ENCODE measurements around the gene FPGS. TPM values are rescaled to one million over a fixed set of nuclear protein-coding genes. Genes with fewer than 3 reads are reported as not detected.

The FPGS gene
- total RNA-seq, 2 donors from 2014 or later = 31.4 to 47.0 TPM

DNA sequence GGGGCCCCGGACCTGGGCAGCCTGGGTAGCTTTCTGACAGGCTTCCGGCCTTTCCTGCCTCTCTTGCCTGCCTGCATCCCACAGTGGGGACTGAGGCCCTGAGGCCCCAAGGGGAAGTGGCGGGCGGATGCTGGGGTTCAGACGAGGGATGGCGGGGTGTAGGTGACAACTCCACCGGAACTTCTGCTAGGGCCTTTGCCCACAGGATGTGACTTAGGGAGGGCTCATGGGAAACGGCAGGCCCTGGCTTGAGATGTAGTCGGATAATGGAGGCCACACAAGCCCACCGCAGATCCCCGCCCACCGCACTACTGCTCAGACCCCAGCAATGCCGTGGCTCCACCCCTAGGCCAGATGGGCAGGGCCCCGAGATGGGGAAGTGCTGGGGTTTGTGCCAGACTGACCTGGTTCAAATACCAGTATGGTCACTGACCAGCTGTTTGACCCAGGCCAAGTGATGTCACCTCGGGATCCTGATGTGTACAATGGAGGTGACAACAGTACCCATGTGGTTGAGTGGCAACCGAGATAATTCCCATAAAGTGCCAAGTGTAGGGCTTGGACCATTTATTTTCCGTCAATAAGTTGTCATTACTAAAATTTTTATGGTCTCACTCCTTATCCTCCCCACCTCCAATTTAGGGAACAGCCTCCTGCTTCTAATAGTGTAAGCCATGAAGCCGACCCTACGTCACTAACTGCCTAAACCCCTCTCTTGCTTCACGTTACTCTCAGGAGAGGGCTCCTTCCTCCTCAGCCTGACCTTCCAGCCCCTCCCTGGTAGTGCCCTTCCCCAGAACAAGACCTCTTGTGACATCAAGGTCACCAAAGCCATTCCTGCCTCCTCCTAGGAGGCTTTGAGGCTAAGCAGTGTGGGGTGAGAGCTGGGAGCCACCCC, 19.3 kb upstream of the FPGS start:
- DNase-seq (peak; percentile 65 to 74), ATAC-seq (no peak)
- intact Hi-C loops (cut with DNase I, micrococcal nuclease) = loop anchor here in 1 of 2 donors (5.0 to 10.0 kb wide), 2 partner anchors 46 to 131 kb away; partner anchors contain the start of genes ST6GALNAC4 and TOR2A

GRCh38 chr9:127785023-127785932, 17.4 kb upstream of the FPGS start:
- ATAC-seq (peak; percentile 75), DNase-seq (peak; percentile 78 to 89)
- intact Hi-C loops (cut with DNase I, micrococcal nuclease) = loop anchor here in 1 of 2 donors (10.0 kb wide), 1 partner anchor 130 kb away; the partner anchor contains the start of gene ST6GALNAC4

- intact Hi-C loops (cut with DNase I, micrococcal nuclease) = loop anchor here in 1 of 2 donors (10.0 kb wide), 1 partner anchor 129 kb away; the partner anchor contains the start of gene ST6GALNAC4
- DNase-seq (peak; percentile 90 to 93), ATAC-seq (peak; percentile 78)
Measured at GRCh38 chr9:127785933-127786772, 16.5 kb upstream of the FPGS start, which contains the start of gene CDK9. Gene CDK9, plus strand, starts transcription at chr9:127786034. Its CDS starts 115 bp downstream, at chr9:127786149.

GRCh38 chr9:127786773-127787104, 15.9 kb upstream of the FPGS start:
- DNase-seq = no peak
- intact Hi-C loops (cut with DNase I, micrococcal nuclease) = loop anchor here in 1 of 2 donors (10.0 kb wide), 1 partner anchor 128 kb away; the partner anchor contains the start of gene ST6GALNAC4
- ATAC-seq = no peak

DNA sequence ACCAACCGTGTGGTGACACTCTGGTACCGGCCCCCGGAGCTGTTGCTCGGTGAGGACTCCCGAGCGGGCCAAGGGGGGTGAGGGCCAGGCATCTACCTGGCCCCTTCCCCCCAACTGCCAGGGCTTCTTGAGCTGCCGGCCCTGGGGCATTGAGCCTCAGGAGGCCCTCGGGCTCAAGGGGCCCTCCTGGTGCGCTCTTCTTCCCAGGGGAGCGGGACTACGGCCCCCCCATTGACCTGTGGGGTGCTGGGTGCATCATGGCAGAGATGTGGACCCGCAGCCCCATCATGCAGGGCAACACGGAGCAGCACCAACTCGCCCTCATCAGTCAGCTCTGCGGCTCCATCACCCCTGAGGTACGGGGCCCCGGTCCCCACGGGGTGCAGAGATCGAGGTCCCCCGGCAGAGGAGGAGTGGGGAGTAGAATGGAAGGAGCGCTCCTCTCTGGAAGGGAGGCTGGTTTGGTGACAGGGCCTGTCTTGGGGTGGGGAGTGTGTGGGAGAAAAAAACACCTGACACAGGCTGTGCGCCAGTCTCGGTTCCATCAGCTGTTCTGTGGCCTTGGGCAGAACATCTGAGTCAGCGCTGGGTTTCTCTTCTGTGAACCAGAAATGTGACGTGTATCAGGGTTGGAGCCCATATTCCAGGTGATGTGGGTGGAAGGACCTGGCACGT, 14.2 kb upstream of the FPGS start:
- intact Hi-C loops (cut with DNase I, micrococcal nuclease) = loop anchor here in 1 of 2 donors (10.0 kb wide), 1 partner anchor 126 kb away; the partner anchor contains the start of gene ST6GALNAC4
- no peak for ATAC-seq
- DNase-seq = no peak

GRCh38 chr9:127789179-127789578, 13.5 kb upstream of the FPGS start:
- ATAC-seq (no peak), DNase-seq (no peak)
- intact Hi-C loops (cut with DNase I, micrococcal nuclease) = loop anchor here in 1 of 2 donors (10.0 kb wide), 1 partner anchor 126 kb away; the partner anchor contains the start of gene ST6GALNAC4

DNA sequence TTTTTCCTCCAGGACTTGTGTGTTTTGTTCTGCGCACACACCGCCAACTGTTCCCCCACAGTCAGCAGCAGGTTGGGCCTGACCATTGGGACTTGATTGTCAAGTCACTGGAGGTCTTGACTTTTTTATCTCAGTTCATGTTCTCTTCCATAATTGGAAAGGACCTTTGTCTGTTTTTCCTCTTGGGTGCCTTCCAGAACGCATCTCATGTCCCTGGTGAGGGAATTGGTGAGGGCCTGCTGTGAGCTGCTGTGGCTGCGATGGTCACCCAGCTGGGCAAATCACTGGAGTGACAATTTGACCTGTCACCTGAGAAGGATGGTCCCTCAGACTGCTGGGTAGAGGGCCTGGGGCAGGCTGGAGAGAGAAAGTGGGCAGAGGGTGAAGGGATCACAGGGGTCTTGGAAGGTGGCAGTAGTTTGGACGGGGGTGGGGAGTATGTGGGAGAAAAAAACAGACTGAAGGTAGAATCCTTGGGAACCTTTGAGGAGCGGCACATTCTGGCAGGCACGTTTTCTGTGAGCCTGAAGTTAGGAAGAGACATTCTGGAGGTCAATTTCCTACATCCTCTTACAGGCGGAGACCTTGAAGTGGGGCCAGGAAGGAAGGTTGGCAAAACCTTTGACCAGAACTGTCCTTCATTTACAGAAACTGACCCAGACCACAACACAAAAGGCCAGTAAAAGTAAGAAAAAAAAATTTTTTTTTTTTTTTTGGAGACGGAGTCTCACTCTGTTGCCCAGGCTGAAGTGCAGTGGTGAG, 12.4 kb upstream of the FPGS start:
- DNase-seq = no peak
- no peak for ATAC-seq
- intact Hi-C loops (cut with DNase I, micrococcal nuclease) = loop anchor here in 1 of 2 donors (10.0 kb wide), 1 partner anchor 85 kb away; the partner anchor contains the start of gene AK1

DNA sequence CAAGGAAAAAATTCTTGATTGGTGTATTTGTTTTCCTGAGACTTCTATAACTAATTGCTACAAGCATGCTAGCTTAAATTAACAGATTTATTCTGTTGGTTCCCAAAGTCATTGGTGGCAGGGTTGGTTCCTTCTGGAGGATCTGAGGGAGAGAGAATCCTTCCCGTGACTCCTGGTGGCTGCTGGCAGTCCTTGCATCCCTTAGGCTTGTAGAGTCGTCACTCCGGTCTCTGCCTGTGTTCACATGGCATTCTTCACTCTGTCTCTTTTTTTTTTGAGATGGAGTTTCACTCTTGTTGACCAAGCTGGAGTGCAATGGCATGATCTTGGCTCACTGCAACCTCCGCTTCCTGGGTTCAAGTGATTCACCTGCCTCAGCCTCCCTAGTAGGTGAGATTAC, 11.6 kb upstream of the FPGS start:
- ATAC-seq (no peak), DNase-seq (no peak)
- intact Hi-C loops (cut with DNase I, micrococcal nuclease) = loop anchor here in 1 of 2 donors (10.0 kb wide), 1 partner anchor 84 kb away; the partner anchor contains the start of gene AK1

DNA sequence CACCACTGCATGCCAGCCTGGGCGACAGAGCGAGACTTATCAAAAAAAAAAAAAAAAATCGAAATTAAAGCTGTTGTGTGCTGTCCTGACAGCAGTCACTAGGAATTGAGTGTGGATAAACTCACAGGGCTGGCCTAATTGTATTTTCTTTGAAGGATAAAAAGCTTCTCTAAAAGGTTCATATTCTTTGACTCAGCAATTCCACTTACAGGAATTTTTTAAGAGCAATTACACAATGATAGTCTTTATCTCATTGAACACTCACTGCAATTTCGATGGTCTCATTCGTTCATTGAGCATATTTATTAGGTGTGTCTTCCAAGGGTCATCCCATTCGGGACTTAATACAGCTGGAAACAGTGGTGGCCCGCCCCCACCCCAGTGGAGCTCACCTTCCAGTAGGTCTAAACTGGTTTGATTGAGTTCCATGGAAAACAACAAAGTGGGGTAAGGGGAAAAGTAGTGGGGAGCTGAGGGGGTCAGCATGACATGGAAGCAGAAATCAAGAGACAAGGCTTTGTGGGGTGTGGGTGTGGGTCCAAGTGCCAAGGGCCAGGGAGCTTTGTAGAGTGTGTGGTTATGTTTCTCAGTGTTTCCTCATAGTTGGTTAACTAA, 10.2 kb upstream of the FPGS start:
- no peak for ATAC-seq
- no peak for DNase-seq
- intact Hi-C loops (cut with DNase I, micrococcal nuclease) = loop anchor here in 1 of 2 donors (10.0 kb wide), 1 partner anchor 82 kb away; the partner anchor contains the start of gene AK1

- DNase-seq = no peak
- ATAC-seq = peak; percentile 6
- intact Hi-C loops (cut with DNase I, micrococcal nuclease) = loop anchor here in 1 of 2 donors (10.0 kb wide), 1 partner anchor 82 kb away; the partner anchor contains the start of gene AK1
Measured at GRCh38 chr9:127793093-127793708, 9.5 kb upstream of the FPGS start.

DNA sequence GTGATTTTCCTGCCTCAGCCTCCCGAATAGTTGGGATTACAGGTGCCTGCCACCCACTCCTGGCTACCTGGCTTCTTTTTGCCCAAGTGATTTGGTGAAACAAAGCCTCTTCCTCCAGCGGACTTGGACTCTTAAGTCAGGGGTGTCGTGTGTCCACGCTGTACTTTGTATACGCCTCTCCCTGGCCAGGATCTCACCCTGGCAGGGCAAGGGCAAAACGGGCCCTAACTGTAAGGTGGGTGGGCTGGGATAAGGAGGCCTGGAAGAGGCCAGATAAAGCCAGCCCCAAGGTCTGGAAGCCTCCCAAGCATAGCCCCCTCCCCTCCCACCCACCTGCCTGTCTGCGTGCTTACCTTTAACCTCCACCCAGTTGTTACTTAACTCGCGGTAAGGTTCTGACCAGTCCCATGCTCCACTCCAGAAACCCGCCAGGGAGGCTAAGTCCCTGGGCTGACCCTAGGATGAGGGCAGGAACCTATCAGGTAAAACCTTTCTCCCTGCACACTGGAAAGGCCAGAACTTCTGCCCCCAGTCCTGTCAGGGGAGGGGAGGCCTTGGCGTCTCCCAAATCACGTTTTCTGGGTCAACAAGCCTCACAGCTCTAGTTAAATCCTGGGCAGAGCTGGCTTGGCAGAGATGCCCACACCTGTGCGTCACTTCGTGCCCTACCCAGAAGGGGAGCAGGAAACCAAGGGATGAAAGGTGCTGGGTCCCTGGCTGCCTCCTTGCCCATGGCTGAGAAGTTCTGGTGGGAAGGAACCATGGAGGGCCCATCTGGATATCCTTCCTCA, 8.5 kb upstream of the FPGS start:
- ATAC-seq (peak; percentile 17), DNase-seq (no peak)
- intact Hi-C loops (cut with DNase I, micrococcal nuclease) = loop anchor here in 1 of 2 donors (10.0 kb wide), 1 partner anchor 81 kb away; the partner anchor contains the start of gene AK1

DNA sequence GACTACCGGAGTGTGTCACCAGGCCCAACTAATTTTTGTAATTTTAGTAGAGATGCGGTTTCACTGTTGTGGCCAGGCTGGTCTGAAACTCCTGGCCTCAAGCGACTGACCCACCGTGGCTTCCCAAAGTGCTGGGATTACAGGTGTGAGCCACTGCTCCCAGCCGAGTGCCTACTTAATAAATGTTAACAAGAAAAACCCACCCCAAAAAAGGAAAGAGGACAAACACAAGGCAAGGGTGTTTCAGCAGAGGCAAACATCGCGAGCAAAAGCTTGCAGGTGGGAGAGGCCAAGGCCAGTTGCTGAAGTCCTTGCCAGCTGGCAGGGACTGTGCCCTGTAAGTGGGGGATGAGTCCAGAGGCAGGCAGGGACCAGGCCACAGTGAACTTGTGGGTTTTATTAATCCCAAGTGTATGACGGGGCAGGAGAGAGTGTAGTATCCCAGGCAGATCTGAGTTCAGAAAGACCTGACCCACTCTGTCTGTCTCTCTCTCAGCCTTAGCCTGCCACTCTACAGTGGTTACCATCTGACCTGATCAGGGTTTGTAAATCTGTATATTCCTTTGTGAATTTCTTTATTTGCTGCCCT, 6.4 kb upstream of the FPGS start:
- DNase-seq (peak in 1 of 2 donors; percentile 46), ATAC-seq (peak; percentile 45)
- intact Hi-C loops (cut with DNase I, micrococcal nuclease) = loop anchor here in 1 of 2 donors (10.0 kb wide), 1 partner anchor 78 kb away; the partner anchor contains the start of gene AK1

DNA sequence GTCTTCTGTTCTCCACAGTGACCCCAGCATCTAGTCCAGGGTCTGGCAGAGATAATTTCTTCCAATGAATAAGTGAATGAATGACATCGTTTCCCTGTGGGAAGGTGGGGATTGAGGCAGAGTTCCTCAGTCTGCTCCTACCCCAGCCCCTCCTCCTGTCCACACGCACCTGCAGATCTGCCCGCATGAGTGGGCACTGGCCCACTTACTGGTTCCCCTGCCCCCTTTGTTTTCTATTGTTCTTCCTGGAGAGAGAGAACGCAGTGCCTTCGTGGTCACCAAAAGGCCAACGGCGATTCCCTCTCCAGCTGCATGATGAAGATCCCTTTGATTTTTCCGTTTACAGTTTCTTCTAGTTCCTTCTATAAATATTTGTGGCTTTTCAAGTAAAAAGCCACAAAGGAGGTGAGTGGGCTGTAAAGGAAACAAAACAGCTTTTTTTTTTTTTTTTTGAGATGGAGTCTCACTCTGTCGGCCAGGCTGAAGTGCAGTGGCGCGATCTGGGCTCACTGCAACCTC, 5.8 kb upstream of the FPGS start:
- intact Hi-C loops (cut with DNase I, micrococcal nuclease) = loop anchor here in 1 of 2 donors (10.0 kb wide), 1 partner anchor 78 kb away; the partner anchor contains the start of gene AK1
- ATAC-seq (no peak), DNase-seq (no peak)

GRCh38 chr9:127801955-127802575, 617 bp upstream of the FPGS start:
- no peak for DNase-seq
- ATAC-seq = no peak
- intact Hi-C loops (cut with DNase I, micrococcal nuclease) = no loop called here
